Epithelial cell of esophagus (primary cell): ENCODE measurements around the gene EML5.

Experiments
- DNase-seq: peaks from one replicate; pipeline ENCODE4 v3.0.0; 2010; ENCODE audit warnings: low read depth
- H3K4me3 ChIP-seq: 2 replicates; pipeline ENCODE4 v1.5.1; 2011; ENCODE audit warnings: mild to moderate bottlenecking, low read length, control low read depth
- TF ChIP-seq, protein P1 (sequence below): IDR thresholded peaks from 2 replicates; pipeline ENCODE4 v1.5.1; 2011; ENCODE audit warnings: low read depth, mild to moderate bottlenecking, low read length, control low read depth, inconsistent platforms; ENCODE audit not compliant: insufficient read depth; ENCODE audit errors: missing control alignments

EML5 gene

DNA sequence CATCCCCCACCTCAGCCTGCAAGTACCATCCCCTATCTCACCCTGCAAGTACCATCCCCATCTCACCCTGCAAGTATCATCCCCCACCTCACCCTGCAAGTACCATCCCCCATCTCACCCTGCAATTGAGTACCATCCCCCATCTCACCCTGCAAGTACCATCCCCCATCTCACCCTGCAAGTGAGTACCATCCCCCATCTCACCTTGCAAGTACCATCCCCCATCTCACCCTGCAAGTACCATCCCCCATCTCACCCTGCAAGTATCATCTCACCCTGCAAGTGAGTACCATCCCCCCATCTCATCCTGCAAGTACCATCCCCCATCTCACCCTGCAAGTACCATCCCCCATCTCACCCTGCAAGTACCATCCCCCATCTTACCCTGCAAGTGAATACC, 184.9 kb downstream of the EML5 start:
- TF ChIP-seq, protein P1, sequence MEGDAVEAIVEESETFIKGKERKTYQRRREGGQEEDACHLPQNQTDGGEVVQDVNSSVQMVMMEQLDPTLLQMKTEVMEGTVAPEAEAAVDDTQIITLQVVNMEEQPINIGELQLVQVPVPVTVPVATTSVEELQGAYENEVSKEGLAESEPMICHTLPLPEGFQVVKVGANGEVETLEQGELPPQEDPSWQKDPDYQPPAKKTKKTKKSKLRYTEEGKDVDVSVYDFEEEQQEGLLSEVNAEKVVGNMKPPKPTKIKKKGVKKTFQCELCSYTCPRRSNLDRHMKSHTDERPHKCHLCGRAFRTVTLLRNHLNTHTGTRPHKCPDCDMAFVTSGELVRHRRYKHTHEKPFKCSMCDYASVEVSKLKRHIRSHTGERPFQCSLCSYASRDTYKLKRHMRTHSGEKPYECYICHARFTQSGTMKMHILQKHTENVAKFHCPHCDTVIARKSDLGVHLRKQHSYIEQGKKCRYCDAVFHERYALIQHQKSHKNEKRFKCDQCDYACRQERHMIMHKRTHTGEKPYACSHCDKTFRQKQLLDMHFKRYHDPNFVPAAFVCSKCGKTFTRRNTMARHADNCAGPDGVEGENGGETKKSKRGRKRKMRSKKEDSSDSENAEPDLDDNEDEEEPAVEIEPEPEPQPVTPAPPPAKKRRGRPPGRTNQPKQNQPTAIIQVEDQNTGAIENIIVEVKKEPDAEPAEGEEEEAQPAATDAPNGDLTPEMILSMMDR: no peak
- no peak overlapping the region for H3K4me3 ChIP-seq
- DNase-seq: no peak

DNA sequence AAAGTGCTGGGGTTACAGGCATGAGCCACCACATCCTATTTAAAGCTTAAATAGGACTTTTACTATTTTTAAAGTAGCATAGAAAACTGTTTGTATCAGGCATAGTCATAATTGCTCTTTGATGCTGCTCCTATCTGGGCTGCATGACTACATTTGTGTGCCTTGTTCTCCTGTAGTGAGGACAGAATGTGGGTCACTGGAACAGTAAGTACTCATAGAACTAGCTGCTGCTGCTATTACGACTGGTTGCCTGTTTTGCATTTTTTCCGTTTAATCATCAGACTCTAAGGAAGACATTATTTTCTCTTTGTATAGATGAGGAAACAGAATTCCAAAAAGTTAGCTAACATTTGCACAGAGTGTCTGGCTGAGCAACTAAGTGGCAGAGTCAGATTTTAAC, 187.2 kb downstream of the EML5 start:
- TF ChIP-seq, protein P1: no peak
- no peak for DNase-seq
- H3K4me3 ChIP-seq: no peak overlapping the region

DNA sequence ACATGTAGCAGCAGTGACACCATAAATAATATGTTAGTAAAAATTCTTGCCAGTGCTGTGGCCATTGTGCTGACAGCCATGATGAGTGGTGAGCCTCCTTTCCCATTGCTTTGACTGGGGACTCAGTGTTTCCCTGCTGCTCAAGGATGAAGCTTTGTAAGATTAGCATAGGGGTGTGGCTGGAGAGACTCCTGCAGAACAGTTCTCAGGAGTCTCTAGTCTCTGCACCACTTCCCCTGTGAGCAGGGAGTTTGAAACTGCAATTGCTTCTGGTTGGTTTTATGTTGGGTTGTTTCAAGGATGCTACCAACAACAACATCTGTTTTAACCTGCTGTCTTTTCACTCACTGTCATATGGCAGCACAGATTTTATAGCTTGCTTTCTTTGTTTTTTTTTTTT, 188.5 kb downstream of the EML5 start:
- TF ChIP-seq, protein P1: no peak
- DNase-seq: no peak
- no peak overlapping the region for H3K4me3 ChIP-seq

DNA sequence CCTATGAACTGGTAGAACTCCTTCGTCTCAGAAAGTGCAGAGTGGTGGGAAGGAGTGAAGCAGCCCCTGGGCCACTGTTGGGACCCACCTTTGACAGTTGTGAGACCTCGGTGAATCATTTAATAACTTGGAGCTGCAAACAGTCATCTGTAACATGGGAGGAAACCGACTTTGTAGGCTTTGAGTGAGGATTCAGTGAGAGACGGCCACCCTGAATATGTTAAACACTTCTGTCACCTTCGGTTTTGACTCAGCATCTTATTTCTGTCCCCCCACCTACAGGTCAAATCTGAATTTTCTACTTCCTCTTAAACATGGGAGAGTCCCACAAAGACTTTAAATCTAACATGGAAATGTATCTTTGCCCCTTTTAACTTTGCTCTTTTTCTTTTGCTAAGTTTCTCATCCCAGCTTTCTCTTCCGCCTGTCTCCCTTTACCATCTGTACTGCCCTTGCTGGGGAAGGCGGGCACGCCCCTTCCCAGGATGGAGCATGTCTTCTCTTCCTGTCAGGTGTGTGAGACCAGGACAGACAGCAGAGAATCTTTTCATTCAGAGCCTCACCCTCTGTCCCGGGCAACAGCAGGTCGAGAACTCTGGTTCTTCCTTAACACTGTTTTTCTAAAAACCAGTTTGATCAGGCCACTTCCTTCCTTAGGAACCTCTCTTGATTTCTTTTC, 192.9 kb downstream of the EML5 start:
- DNase-seq: no peak
- TF ChIP-seq, protein P1: no peak
- no peak overlapping the region for H3K4me3 ChIP-seq

DNA sequence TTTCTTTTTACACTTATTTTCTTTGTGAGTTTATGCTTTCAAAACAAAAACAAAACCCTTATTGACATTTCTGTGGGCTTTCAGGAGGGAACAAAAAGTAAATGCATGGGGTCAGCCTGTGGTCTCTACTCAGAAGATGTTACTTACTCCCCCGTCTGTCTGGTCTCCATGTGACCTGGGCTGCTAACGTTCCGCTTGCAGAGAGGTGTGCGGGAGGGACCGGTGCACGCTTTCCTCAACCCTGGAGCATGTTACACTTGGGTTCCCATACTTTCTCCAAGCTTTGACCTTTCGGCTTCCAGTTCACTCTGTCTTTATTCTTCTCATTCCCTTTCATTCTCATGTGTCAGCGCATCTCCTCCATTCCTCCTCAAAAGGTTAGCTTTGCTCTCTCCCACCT, 193.4 kb downstream of the EML5 start:
- TF ChIP-seq, protein P1: no peak
- no peak for DNase-seq

DNA sequence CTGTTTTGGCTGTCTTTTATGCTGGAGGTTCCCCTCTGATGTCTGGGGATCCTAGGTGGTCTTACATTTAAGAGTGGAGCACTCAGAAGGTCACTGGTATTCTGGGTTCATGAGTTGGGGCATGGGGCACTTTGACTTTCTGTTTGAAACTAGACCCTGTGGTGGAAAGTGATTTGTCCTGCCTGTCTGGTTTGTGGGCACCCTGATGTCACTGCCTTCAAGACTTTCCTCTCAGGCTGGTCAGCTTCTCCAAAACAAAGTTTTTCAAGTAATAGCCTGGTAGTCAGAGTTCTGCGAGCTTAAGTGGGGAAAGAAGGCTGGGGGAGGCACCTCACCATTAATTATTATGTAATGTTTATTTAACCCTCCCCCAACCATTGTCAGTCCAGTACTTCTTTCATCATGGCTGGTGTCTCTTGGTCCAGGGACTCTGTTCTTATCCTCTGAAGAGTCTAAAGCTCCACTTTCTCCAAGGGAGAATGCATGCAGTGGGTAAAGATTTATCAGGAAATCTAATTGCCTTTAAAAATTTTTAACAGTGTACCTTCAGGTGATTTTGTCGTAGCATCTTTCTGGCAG, 194.6 kb downstream of the EML5 start:
- no peak overlapping the region for H3K4me3 ChIP-seq
- TF ChIP-seq, protein P1: no peak
- no peak for DNase-seq

More for the DNA sequence above, 193.4 kb downstream of the EML5 start:
- no peak overlapping the region for H3K4me3 ChIP-seq

DNA sequence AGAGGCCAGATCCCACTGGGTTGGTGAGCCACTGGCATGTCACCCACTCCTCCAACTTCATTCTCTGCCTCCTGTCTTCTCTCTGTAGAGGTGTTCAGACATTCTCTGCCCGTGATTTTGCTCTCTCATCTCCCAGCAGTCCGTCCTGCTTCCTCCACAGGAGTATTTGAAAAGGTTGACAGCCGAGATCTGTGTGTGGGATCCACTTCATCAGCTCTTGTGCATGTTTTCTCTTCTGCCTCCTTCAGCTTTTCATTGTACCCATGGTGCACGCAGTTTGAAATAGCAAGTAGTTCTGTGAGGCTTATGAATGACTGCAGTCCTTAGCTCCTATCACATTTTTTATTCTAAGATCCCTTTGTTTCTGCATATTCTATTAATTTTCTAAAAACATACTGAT, 195.2 kb downstream of the EML5 start:
- no peak overlapping the region for H3K4me3 ChIP-seq
- TF ChIP-seq, protein P1: no peak
- no peak for DNase-seq
